WTC11 (cell line): ENCODE data around the gene HOATZ. TPM values are rescaled to one million over a fixed set of nuclear protein-coding genes. Genes with fewer than 3 reads are reported as not detected.
A peak's percentile ranks its signal among the peaks of the same experiment; 100 is the strongest.

Source experiments
- ATAC-seq: fragments of 200-7000 bp; cut with Tn5 transposase; 2 replicates; pipeline ENCODE4 v1.10.0; 2021; ENCODE audit warnings: mild to moderate bottlenecking, moderate library complexity
- CTCF ChIA-PET: fragments of 300-600 bp; sonication (Branson Sonifier 250); formaldehyde crosslinking; loops from one replicate; lab custom pipeline; 2021; ENCODE audit warnings: antibody characterized with exemption; lab: Charles Lee
- POLR2A ChIA-PET: fragments of 350-600 bp; sonication (Branson Sonifier 250); formaldehyde crosslinking; loops from one replicate; lab custom pipeline; 2021; ENCODE audit warnings: antibody characterized with exemption; lab: Charles Lee
- DNase-seq: peaks from one replicate; pipeline ENCODE4 v3.0.0; 2021; ENCODE audit warnings: low spot score
- H3K27ac Mint-ChIP-seq: 2 replicates; pipeline ENCODE4 v1.8.0; 2021; ENCODE audit warnings: mixed read lengths
- H3K27me3 Mint-ChIP-seq: 2 replicates; pipeline ENCODE4 v1.8.0; 2021; ENCODE audit warnings: low read depth, mild to moderate bottlenecking, moderate library complexity, mixed read lengths
- H3K36me3 Mint-ChIP-seq: 2 replicates; pipeline ENCODE4 v1.8.0; 2021; ENCODE audit warnings: mixed read lengths
- H3K4me1 Mint-ChIP-seq: 2 replicates; pipeline ENCODE4 v1.8.0; 2022; ENCODE audit warnings: mixed read lengths
- H3K4me3 Mint-ChIP-seq: 2 replicates; pipeline ENCODE4 v1.8.0; 2021; ENCODE audit warnings: mild to moderate bottlenecking, moderate library complexity, mixed read lengths
- H3K9me3 Mint-ChIP-seq: 2 replicates; pipeline ENCODE4 v1.8.0; 2021; ENCODE audit warnings: mixed read lengths
- ATF1 ChIP-seq: sonication (generic); formaldehyde crosslinking; IDR thresholded peaks from 2 replicates; pipeline ENCODE4 v1.8.1; 2023; ENCODE audit warnings: mild to moderate bottlenecking, moderate library complexity, missing genetic modification reagents
- ATF2 ChIP-seq: sonication (generic); formaldehyde crosslinking; IDR thresholded peaks from 2 replicates; pipeline ENCODE4 v1.8.1; 2022; ENCODE audit warnings: low read depth, missing genetic modification reagents, borderline replicate concordance
- ATF6 ChIP-seq: sonication (generic); formaldehyde crosslinking; IDR thresholded peaks from 2 replicates; pipeline ENCODE4 v1.8.1; 2023; ENCODE audit warnings: mild to moderate bottlenecking, missing genetic modification reagents
- CBFB ChIP-seq: sonication (generic); formaldehyde crosslinking; IDR thresholded peaks from 2 replicates; pipeline ENCODE4 v1.8.1; 2022; ENCODE audit warnings: mild to moderate bottlenecking, low read depth, missing genetic modification reagents
- E2F5 ChIP-seq: sonication (generic); formaldehyde crosslinking; IDR thresholded peaks from 2 replicates; pipeline ENCODE4 v1.8.1; 2022; ENCODE audit warnings: mild to moderate bottlenecking, moderate library complexity, missing genetic modification reagents
- EMX1 ChIP-seq: fragments of 250-450 bp; sonication (Bioruptor Pico); IDR thresholded peaks from 2 replicates; pipeline ENCODE4 v1.8.0; 2021; ENCODE audit warnings: mild to moderate bottlenecking
- FOXK1 ChIP-seq: sonication (generic); formaldehyde crosslinking; IDR thresholded peaks from 2 replicates; pipeline ENCODE4 v1.8.0; 2022; ENCODE audit warnings: mild to moderate bottlenecking, moderate library complexity, missing genetic modification reagents
- HMGXB4 ChIP-seq: sonication (generic); formaldehyde crosslinking; IDR thresholded peaks from 2 replicates; pipeline ENCODE4 v1.8.1; 2023; ENCODE audit warnings: mild to moderate bottlenecking, moderate library complexity, missing genetic modification reagents
- NFE2L1 ChIP-seq: sonication (generic); formaldehyde crosslinking; IDR thresholded peaks from 2 replicates; pipeline ENCODE4 v1.8.1; 2023; ENCODE audit warnings: missing genetic modification reagents
- NFYB ChIP-seq: sonication (generic); formaldehyde crosslinking; conservative IDR thresholded peaks from 2 replicates; pipeline ENCODE4 v1.8.0; 2022; ENCODE audit warnings: low read depth, missing genetic modification reagents
- NR3C1 ChIP-seq: sonication (generic); formaldehyde crosslinking; conservative IDR thresholded peaks from 2 replicates; pipeline ENCODE4 v1.8.1; 2023; ENCODE audit warnings: low read depth, mild to moderate bottlenecking, missing genetic modification reagents
- PRRX2 ChIP-seq: fragments of 250-450 bp; sonication (Bioruptor Pico); IDR thresholded peaks from 2 replicates; pipeline ENCODE4 v1.8.0; 2021; ENCODE audit warnings: mild to moderate bottlenecking
- RELA ChIP-seq: sonication (generic); formaldehyde crosslinking; IDR thresholded peaks from 2 replicates; pipeline ENCODE4 v1.8.1; 2022; ENCODE audit warnings: missing genetic modification reagents, mild to moderate bottlenecking, borderline replicate concordance
- SMAD4 ChIP-seq: sonication (generic); formaldehyde crosslinking; IDR thresholded peaks from 2 replicates; pipeline ENCODE4 v1.8.0; 2022; ENCODE audit warnings: mild to moderate bottlenecking, missing genetic modification reagents
- ZNF121 ChIP-seq: sonication (generic); formaldehyde crosslinking; IDR thresholded peaks from 2 replicates; pipeline ENCODE4 v1.8.0; 2023; ENCODE audit warnings: missing genetic modification reagents
- ZNF138 ChIP-seq: sonication (generic); formaldehyde crosslinking; conservative IDR thresholded peaks from 2 replicates; pipeline ENCODE4 v1.8.1; 2022; ENCODE audit warnings: mild to moderate bottlenecking, moderate library complexity, missing genetic modification reagents
- ZNF219 ChIP-seq: sonication (generic); formaldehyde crosslinking; IDR thresholded peaks from 2 replicates; pipeline ENCODE4 v1.8.0; 2023; ENCODE audit warnings: missing genetic modification reagents, mild to moderate bottlenecking, borderline replicate concordance
- ZNF423 ChIP-seq: fragments of 250-450 bp; sonication (Bioruptor Pico); IDR thresholded peaks from 2 replicates; pipeline ENCODE4 v2.1.2; 2022; ENCODE audit warnings: mild to moderate bottlenecking, moderate library complexity
- total RNA-seq: library from RNA; stranded (reverse); gene quantifications from 3 replicates; pipeline ENCODE4 v1.2.3, GENCODE V29; 2021
- TF ChIP-seq, protein P1 (sequence below): fragments of 200-600 bp; IDR thresholded peaks from 2 replicates; pipeline ENCODE4 v1.8.0; 2022; ENCODE audit warnings: antibody characterized with exemption
- TF ChIP-seq, protein P2 (sequence below): sonication (generic); formaldehyde crosslinking; IDR thresholded peaks from 2 replicates; pipeline ENCODE4 v1.8.1; 2023; ENCODE audit warnings: mild to moderate bottlenecking, missing genetic modification reagents, moderate library complexity

HOATZ gene
- total RNA-seq, 1 experiment from 2014 or later = not detected

- ChIA-PET CTCF (no interaction called here), POLR2A (no interaction called here)
- H3K36me3 Mint-ChIP-seq = no peaks in the 10 kb centered on the region
- DNase-seq (no peak), ATAC-seq (no peak)
- H3K27me3 Mint-ChIP-seq = peaks cover 68% of the 10 kb centered on the region
- TF ChIP-seq HMGXB4 (CRISPR knock-in tag) = no peak
- no peak for TF ChIP-seq CBFB (CRISPR knock-in tag)
- TF ChIP-seq ZNF423 (CRISPR knock-in tag) = no peak
- TF ChIP-seq FOXK1 (CRISPR knock-in tag) = no peak
- no peak for TF ChIP-seq SMAD4 (CRISPR knock-in tag)
- no peak for TF ChIP-seq ZNF138
- H3K4me1 Mint-ChIP-seq = peaks cover 24% of the 10 kb centered on the region
- H3K9me3 Mint-ChIP-seq = peaks cover 3% of the 10 kb centered on the region; the same call in 1 of the 2 replicates
- H3K4me3 Mint-ChIP-seq = peak overlapping the region; percentile 26; the same call in 1 of the 2 replicates
- H3K27ac Mint-ChIP-seq = no peak overlapping the region
These were observed 28.2 kb downstream of the HOATZ start for GRCh38 chr11:111542606-111543275.

DNA sequence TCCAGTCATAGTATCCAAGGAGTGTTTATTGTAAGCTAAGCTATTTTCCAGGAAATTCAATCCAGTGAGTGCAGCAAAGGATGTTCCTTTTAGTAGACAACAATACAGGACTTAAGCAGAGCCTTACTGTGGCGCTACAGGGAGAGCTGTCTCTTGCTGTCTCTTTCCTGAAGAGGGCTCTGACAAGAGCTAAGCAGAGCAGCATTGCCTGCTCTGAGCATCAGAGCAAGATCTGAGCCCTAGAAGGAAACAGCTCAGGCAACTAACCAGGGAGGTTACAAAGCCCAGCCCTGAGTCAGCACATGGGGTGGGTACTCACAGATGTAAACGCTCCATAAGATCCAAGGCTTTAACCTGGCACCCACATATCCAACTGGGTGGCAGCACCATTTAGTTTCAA is 33.9 kb downstream of the HOATZ start:
- no peak for DNase-seq
- no peak overlapping the region for H3K4me3 Mint-ChIP-seq
- no peak for TF ChIP-seq NR3C1
- TF ChIP-seq ZNF423 (CRISPR knock-in tag) = no peak
- no peak for TF ChIP-seq NFYB (CRISPR knock-in tag)
- no peak for TF ChIP-seq E2F5 (CRISPR knock-in tag)
- TF ChIP-seq, protein P1, sequence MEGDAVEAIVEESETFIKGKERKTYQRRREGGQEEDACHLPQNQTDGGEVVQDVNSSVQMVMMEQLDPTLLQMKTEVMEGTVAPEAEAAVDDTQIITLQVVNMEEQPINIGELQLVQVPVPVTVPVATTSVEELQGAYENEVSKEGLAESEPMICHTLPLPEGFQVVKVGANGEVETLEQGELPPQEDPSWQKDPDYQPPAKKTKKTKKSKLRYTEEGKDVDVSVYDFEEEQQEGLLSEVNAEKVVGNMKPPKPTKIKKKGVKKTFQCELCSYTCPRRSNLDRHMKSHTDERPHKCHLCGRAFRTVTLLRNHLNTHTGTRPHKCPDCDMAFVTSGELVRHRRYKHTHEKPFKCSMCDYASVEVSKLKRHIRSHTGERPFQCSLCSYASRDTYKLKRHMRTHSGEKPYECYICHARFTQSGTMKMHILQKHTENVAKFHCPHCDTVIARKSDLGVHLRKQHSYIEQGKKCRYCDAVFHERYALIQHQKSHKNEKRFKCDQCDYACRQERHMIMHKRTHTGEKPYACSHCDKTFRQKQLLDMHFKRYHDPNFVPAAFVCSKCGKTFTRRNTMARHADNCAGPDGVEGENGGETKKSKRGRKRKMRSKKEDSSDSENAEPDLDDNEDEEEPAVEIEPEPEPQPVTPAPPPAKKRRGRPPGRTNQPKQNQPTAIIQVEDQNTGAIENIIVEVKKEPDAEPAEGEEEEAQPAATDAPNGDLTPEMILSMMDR = no peak
- no peak for TF ChIP-seq ATF6 (CRISPR knock-in tag)
- TF ChIP-seq, all 79 proteins: peak for 0
- Mint-ChIP-seq H3K4me1 (peaks cover 18% of the 10 kb centered on the region), H3K9me3 (no peaks in the 10 kb centered on the region), H3K27me3 (peaks cover 13% of the 10 kb centered on the region), H3K36me3 (no peaks in the 10 kb centered on the region), H3K27ac (no peak overlapping the region)
- ChIA-PET CTCF (no interaction called here), POLR2A (no interaction called here)
- peak; percentile 46 for ATAC-seq

- DNase-seq (no peak), ATAC-seq (peak; percentile 41; the same call in 1 of the 2 replicates)
- Mint-ChIP-seq H3K4me3 (no peak overlapping the region), H3K4me1 (peaks cover 18% of the 10 kb centered on the region), H3K9me3 (no peaks in the 10 kb centered on the region), H3K36me3 (no peaks in the 10 kb centered on the region), H3K27me3 (peaks cover 7% of the 10 kb centered on the region), H3K27ac (no peak overlapping the region)
- TF ChIP-seq ATF2 (CRISPR knock-in tag) = no peak
- no peak for TF ChIP-seq PRRX2 (CRISPR knock-in tag)
- TF ChIP-seq, protein P1 = no peak
- no peak for TF ChIP-seq NFE2L1
- no peak for TF ChIP-seq FOXK1 (CRISPR knock-in tag)
- TF ChIP-seq, protein P2, sequence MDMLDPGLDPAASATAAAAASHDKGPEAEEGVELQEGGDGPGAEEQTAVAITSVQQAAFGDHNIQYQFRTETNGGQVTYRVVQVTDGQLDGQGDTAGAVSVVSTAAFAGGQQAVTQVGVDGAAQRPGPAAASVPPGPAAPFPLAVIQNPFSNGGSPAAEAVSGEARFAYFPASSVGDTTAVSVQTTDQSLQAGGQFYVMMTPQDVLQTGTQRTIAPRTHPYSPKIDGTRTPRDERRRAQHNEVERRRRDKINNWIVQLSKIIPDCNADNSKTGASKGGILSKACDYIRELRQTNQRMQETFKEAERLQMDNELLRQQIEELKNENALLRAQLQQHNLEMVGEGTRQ (CRISPR knock-in tag) = no peak
- no peak for TF ChIP-seq ZNF121 (CRISPR knock-in tag)
- TF ChIP-seq ATF1 = no peak
- TF ChIP-seq EMX1 (CRISPR knock-in tag) = no peak
- no peak for TF ChIP-seq RELA (CRISPR knock-in tag)
- no peak for TF ChIP-seq ZNF219
- CTCF ChIA-PET = interaction anchor here (1.0 kb wide), 1 partner anchor 15 kb away, joined by 3 read pairs; no protein-coding TSS in a partner anchor
- POLR2A ChIA-PET = no interaction called here
These were observed 34.8 kb downstream of the HOATZ start for GRCh38 chr11:111549196-111549868.
